Spleen (tissue), 11 donors: ENCODE results near the gene TBCD. TPM values are rescaled to one million over a fixed set of nuclear protein-coding genes. Genes with fewer than 3 reads are reported as not detected.
A peak's percentile ranks its signal among the peaks of the same experiment; 100 is the strongest.

Source experiments
- DNase-seq: peaks from one replicate; pipeline ENCODE4 v3.0.0-alpha.2; 2020
- H3K27ac ChIP-seq, 8 donors: fragments of 200-600 bp; sonication (generic) in 7 of 8; 1 replicate in 4 of 8; 2 replicates in 4 of 8; pipeline versions ENCODE4 v1.5.0 to v1.8.0; 2016 to 2021; ENCODE audit warnings: inconsistent platforms in 4 of 8, mild to moderate bottlenecking in 4 of 8, moderate library complexity in 1 of 8
- H3K27me3 ChIP-seq, 7 donors: fragments of 200-600 bp; sonication (generic) in 6 of 7; replicated peaks in 1 of 7; 1 replicate in 4 of 7; 2 replicates in 3 of 7; pipeline versions ENCODE4 v1.5.0 to v1.8.0; 2016 to 2021; ENCODE audit warnings: inconsistent platforms in 3 of 7, mild to moderate bottlenecking in 1 of 7
- H3K36me3 ChIP-seq, 6 donors: fragments of 200-600 bp; sonication (generic) in 5 of 6; 1 replicate in 4 of 6; 2 replicates in 2 of 6; pipeline versions ENCODE4 v1.5.0 to v1.8.0; 2016 to 2021; ENCODE audit warnings: inconsistent platforms in 2 of 6
- H3K4me1 ChIP-seq, 6 donors: fragments of 200-600 bp; sonication (generic) in 5 of 6; 1 replicate in 3 of 6; 2 replicates in 3 of 6; pipeline versions ENCODE4 v1.5.0 to v1.8.0; 2016 to 2021; ENCODE audit warnings: inconsistent platforms in 3 of 6
- H3K4me3 ChIP-seq, 8 donors: fragments of 200-600 bp; sonication (generic) in 7 of 8; 1 replicate in 4 of 8; 2 replicates in 4 of 8; pipeline versions ENCODE4 v1.5.0 to v1.8.0; 2016 to 2021; ENCODE audit warnings: inconsistent platforms in 4 of 8, mild to moderate bottlenecking in 4 of 8, moderate library complexity in 2 of 8
- H3K9me3 ChIP-seq, 8 donors: fragments of 200-600 bp; sonication (generic) in 7 of 8; 1 replicate in 4 of 8; 2 replicates in 4 of 8; pipeline versions ENCODE4 v1.5.0 to v1.8.0; 2016 to 2021; ENCODE audit warnings: inconsistent platforms in 4 of 8
- POLR2A ChIP-seq, 3 donors: fragments of 450-650 bp; IDR thresholded peaks; one replicate each; pipeline ENCODE4 v1.5.1; 2017; ENCODE audit warnings: antibody characterized with exemption in 3 of 3, mild to moderate bottlenecking in 1 of 3
- POLR2AphosphoS5 ChIP-seq, 3 donors: sonication (generic); formaldehyde crosslinking; IDR thresholded peaks; one replicate each; pipeline ENCODE4 v1.5.1; 2017; ENCODE audit warnings: antibody characterized with exemption in 3 of 3
- WGBS, 5 donors: extraction: QIAGEN DNeasy Blood & Tissue Kit in 3 of 5; methylation state at CpG; one replicate each; pipeline versions ENCODE4 v1.1.5 to v1.1.7; 2013 to 2018; 5-methylcytosine and 5-hydroxymethylcytosine counted together
- intact Hi-C: fragments of 100-400 bp; cut with DNase I; formaldehyde crosslinking; loops from one replicate; pipeline ENCODE4 v1.15.0; 2023; ENCODE audit warnings: low total_unique reads
- polyA plus RNA-seq, 3 donors: library from polyadenylated mRNA; stranded (reverse); fragments of 200-250 nt; gene quantifications; one replicate each; pipeline ENCODE4 v1.2.1, GENCODE V29; 2013
- total RNA-seq, 7 donors: library from RNA; depleted of rRNA in 3 of 7; stranded (reverse); fragments of >200 nt in 3 of 7; fragmentation: NEBNext Ultra II Directional in 4 of 7; extraction: Animal tissue kit (Norgen Biotek cat#: 25700) in 4 of 7; gene quantifications; one replicate each; pipeline versions ENCODE4 v1.1.0 to v1.2.1, GENCODE V29; 2016 to 2021
- TF ChIP-seq, protein P1 (sequence below), 11 experiments: fragments of 200-600 bp in 7 of 11; fragments of 450-650 bp in 4 of 11; sonication (generic) in 4 of 11; IDR thresholded peaks in 8 of 11; conservative IDR thresholded peaks in 3 of 11; 1 replicate in 7 of 11; 2 replicates in 4 of 11; pipeline versions ENCODE4 v1.4.0 to v1.8.0; 2016 to 2021; ENCODE audit warnings: antibody characterized with exemption in 11 of 11, inconsistent platforms in 4 of 11, mild to moderate bottlenecking in 1 of 11
- donor health status: healthy with polysubstance abuse.
- donor health status: DM: no; HTN: no; CAD: no; lungs with moderate emphysema.
- donor health status: DM: no; HTN: no; CAD: no.
- donor health status: Bipolar disorder and iron deficiency.
- donor health status: healthy.
- donor health status: DM: no; HTN: no; CAD: no.
- donor health status: DM: yes; HTN: yes; CAD: no.

Gene TBCD
- total and polyA plus RNA-seq, 10 donors, result 55.6 to 207 (median 108) TPM

DNA sequence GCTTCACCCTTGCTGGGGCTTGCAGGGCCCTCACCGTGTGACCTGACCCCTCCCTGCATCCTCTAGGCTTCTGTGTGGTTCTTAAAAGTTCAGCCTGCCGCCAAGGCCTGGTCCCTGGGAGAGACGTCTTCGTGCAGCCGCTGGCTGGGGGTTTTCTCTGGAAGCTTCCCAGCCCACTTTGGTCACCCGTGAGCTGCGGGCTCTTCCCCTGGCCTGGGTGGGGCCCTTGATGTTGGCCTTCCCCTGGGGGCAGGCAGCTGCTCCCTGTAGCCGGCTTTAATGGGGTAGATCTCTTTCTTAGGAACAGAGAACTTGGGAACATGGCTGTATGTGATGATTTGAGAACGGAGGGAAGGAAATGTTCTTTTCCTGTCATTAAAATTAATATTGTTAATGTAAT, 55.2 kb downstream of the TBCD start:
- peak overlapping the region in 6 of 8 donors; percentile 1 to 73 (median 47) for H3K27ac ChIP-seq
- H3K4me1 ChIP-seq, result peaks cover 0 to 34% (median 14%) of the 10 kb centered on the region in 6 donors
- DNase-seq, result no peak
- no peaks in the 10 kb centered on the region for H3K9me3 ChIP-seq
- H3K36me3 ChIP-seq, result peaks cover 0 to 64% (median 29%) of the 10 kb centered on the region in 6 donors
- intact Hi-C loops, result no loop called here
- H3K27me3 ChIP-seq, result no peaks in the 10 kb centered on the region
- WGBS, 5 donors, result 68 to 83% (median 77%) methylated on average over 9 of the region's 9 CpGs
- H3K4me3 ChIP-seq, result no peak overlapping the region
- TF ChIP-seq, protein P1, sequence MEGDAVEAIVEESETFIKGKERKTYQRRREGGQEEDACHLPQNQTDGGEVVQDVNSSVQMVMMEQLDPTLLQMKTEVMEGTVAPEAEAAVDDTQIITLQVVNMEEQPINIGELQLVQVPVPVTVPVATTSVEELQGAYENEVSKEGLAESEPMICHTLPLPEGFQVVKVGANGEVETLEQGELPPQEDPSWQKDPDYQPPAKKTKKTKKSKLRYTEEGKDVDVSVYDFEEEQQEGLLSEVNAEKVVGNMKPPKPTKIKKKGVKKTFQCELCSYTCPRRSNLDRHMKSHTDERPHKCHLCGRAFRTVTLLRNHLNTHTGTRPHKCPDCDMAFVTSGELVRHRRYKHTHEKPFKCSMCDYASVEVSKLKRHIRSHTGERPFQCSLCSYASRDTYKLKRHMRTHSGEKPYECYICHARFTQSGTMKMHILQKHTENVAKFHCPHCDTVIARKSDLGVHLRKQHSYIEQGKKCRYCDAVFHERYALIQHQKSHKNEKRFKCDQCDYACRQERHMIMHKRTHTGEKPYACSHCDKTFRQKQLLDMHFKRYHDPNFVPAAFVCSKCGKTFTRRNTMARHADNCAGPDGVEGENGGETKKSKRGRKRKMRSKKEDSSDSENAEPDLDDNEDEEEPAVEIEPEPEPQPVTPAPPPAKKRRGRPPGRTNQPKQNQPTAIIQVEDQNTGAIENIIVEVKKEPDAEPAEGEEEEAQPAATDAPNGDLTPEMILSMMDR (IDR thresholded peaks at IDR 0.05 in 8 of 11, conservative IDR thresholded peaks at IDR 0.05 in 3 of 11), result no peak
- peak in 1 of 3 donors; percentile 5 for TF ChIP-seq POLR2AphosphoS5 (IDR thresholded peaks at IDR 0.05)
- no peak for TF ChIP-seq POLR2A (IDR thresholded peaks at IDR 0.05)

DNA sequence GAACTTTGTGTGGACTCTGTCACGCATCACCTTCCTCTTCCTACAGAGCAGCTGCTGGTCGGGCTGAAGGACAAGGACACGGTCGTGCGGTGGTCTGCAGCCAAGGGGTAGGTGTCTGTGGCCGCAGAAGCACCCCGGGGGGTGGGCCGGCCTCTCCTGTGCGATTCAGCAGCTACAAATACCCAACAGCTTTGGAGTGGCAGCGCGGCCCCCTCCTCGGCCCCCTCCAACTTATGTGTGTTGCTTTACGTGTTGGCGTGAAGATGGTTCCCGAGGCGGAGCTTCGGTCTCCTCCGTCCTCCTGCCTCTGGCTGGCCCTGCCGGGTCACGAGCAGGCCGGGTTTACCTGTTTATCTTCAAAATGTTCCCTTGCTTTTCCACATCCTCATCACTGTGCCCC, 55.7 kb downstream of the TBCD start:
- Histone ChIP-seq H3K4me3 (no peak overlapping the region), H3K4me1 (peaks cover 0 to 34% (median 14%) of the 10 kb centered on the region in 6 donors), H3K27me3 (no peaks in the 10 kb centered on the region), H3K9me3 (no peaks in the 10 kb centered on the region), H3K27ac (peak overlapping the region in 3 of 8 donors; percentile 52 to 73 (median 57)), H3K36me3 (peaks cover 0 to 67% (median 29%) of the 10 kb centered on the region in 6 donors)
- intact Hi-C loops, result no loop called here
- DNase-seq, result no peak
- 74 to 89% (median 84%) methylated on average over 21 of the region's 21 CpGs for WGBS, 5 donors
- TF ChIP-seq POLR2A (IDR thresholded peaks at IDR 0.05) (no peak), POLR2AphosphoS5 (IDR thresholded peaks at IDR 0.05) (no peak)
- TF ChIP-seq, protein P1 (IDR thresholded peaks at IDR 0.05 in 8 of 11, conservative IDR thresholded peaks at IDR 0.05 in 3 of 11), result no peak

DNA sequence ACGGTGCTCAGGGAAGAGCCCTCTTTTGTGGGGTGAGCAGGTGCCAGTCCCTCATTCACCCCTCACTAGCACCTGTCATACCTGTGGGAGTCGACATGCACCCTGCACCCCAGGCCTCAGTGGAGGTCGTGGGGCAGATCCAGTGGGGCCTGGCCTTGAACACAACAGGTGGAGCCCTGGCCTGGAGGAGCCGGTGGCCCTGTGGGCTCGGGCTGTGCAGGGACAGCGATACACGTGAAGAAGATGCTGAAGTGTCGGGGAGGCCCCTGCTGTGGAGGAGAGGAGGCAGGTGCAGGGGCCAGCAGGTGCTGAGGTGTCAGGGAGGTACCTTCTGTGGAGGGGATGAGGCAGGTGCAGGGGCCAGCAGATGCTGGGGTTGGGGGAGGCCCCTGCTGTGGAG, 56.1 kb downstream of the TBCD start:
- no peak overlapping the region for H3K4me3 ChIP-seq
- WGBS, 5 donors, result 83 to 96% (median 92%) methylated on average over 8 of the region's 8 CpGs
- H3K4me1 ChIP-seq, result peaks cover 0 to 34% (median 14%) of the 10 kb centered on the region in 6 donors
- H3K9me3 ChIP-seq, result no peaks in the 10 kb centered on the region
- DNase-seq, result no peak
- H3K27ac ChIP-seq, result no peak overlapping the region
- H3K36me3 ChIP-seq, result peaks cover 0 to 68% (median 29%) of the 10 kb centered on the region in 6 donors
- TF ChIP-seq POLR2A (IDR thresholded peaks at IDR 0.05), result no peak
- TF ChIP-seq, protein P1 (IDR thresholded peaks at IDR 0.05 in 8 of 11, conservative IDR thresholded peaks at IDR 0.05 in 3 of 11), result no peak
- intact Hi-C loops, result no loop called here
- H3K27me3 ChIP-seq, result no peaks in the 10 kb centered on the region

DNA sequence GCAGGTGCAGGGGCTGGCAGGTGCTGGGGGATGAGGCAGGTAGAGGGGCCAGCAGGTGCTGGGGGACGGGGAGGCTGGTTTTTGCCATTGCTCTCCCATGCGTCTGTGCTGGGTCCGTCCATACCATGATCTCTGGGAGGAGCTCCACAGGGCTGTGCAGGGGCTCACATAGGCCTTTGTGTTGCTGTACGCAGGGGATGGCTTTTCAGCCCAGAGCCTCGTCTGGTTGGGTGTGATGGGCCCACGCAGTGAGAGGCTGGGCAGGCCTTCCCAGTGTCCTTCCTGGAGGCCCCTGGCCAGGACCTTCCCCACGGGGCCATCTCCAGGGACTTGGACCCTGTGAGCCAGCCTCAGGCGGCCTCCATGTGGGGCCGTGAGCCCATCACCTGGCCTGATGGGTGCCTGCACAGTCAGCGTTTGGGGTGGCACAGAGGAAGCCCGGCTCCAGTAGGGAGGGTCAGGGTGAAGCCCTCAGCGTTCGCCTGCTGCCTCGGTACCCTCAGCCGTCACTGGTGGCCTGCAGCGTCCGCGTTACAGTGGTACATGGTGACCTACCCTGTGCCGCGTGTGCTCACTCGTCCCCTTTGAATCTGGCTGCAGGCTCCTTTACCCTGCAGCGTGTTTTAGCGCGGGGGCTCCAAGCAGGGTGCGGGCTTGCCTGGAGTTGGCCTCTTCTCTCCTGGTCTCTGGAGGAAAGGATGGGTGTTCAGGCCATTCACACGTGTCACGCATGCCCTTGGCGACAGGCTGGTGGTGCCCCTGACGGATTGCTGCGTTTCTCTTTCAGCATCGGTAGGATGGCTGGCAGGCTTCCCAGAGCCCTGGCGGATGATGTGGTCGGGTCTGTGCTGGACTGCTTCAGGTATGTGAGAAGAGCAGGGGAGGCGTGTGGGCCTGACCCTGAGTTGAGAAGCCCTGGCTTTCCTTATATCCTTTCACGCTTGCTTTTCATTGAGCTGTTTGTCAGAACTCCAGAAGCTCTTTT, 57.3 kb downstream of the TBCD start:
- no peak for DNase-seq
- H3K36me3 ChIP-seq, result peaks cover 0 to 78% (median 29%) of the 10 kb centered on the region in 6 donors

More for the DNA sequence above, 57.3 kb downstream of the TBCD start:
- Histone ChIP-seq H3K4me3 (no peak overlapping the region), H3K4me1 (peaks cover 0 to 34% (median 14%) of the 10 kb centered on the region in 6 donors), H3K9me3 (no peaks in the 10 kb centered on the region), H3K27ac (no peak overlapping the region), H3K27me3 (no peaks in the 10 kb centered on the region)
- WGBS, 5 donors, result 91 to 94% (median 93%) methylated on average over 26 to 35 of the region's 35 CpGs
- intact Hi-C loops, result no loop called here
- no peak for TF ChIP-seq POLR2AphosphoS5 (IDR thresholded peaks at IDR 0.05)
- TF ChIP-seq POLR2A (IDR thresholded peaks at IDR 0.05), result no peak
- TF ChIP-seq, protein P1 (IDR thresholded peaks at IDR 0.05 in 8 of 11, conservative IDR thresholded peaks at IDR 0.05 in 3 of 11), result no peak
